ENCODE data around the gene TSPO2.
"Not testable (repeated sequence)": the region's sequence is repeated elsewhere in the genome, so short reads cannot be mapped to it uniquely, and the experiment has no call there.

TSPO2 gene

GRCh38 chr6:41013466-41014153 is 28.7 kb upstream of the TSPO2 start:
- TF ChIP-seq CTCF (conservative IDR thresholded peaks at IDR 0.05; ENCODE audit: low read length), result no peak
- no peak overlapping the region for H3K4me3 ChIP-seq (ENCODE audit: low read length)
- DNase-seq (ENCODE audit: low read depth), result no peak

- no peak for TF ChIP-seq CTCF (conservative IDR thresholded peaks at IDR 0.05; ENCODE audit: low read length)
- no peak for DNase-seq (ENCODE audit: low read depth)
- H3K4me3 ChIP-seq (ENCODE audit: low read length), result no peak overlapping the region
Measured at GRCh38 chr6:41014780-41015179, 27.5 kb upstream of the TSPO2 start.

- DNase-seq (ENCODE audit: low read depth); H3K4me3 ChIP-seq (ENCODE audit: low read length): not testable (repeated sequence)
Measured at GRCh38 chr6:41015860-41016259, 26.4 kb upstream of the TSPO2 start.

GRCh38 chr6:41017663-41018062 is 24.6 kb upstream of the TSPO2 start:
- no peak overlapping the region for H3K4me3 ChIP-seq (ENCODE audit: low read length)
- TF ChIP-seq CTCF (conservative IDR thresholded peaks at IDR 0.05; ENCODE audit: low read length), result no peak
- no peak for DNase-seq (ENCODE audit: low read depth)

GRCh38 chr6:41021832-41022231 is 20.4 kb upstream of the TSPO2 start:
- no peak overlapping the region for H3K4me3 ChIP-seq (ENCODE audit: low read length)
- TF ChIP-seq CTCF (conservative IDR thresholded peaks at IDR 0.05; ENCODE audit: low read length), result peak; percentile 65
- DNase-seq (ENCODE audit: low read depth), result peak; percentile 82

- DNase-seq (ENCODE audit: low read depth), result no peak
- no peak for TF ChIP-seq CTCF (conservative IDR thresholded peaks at IDR 0.05; ENCODE audit: low read length)
- no peak overlapping the region for H3K4me3 ChIP-seq (ENCODE audit: low read length)
Measured at GRCh38 chr6:41022294-41022693, 20.0 kb upstream of the TSPO2 start.

GRCh38 chr6:41023114-41023513 is 19.2 kb upstream of the TSPO2 start:
- no peak for TF ChIP-seq CTCF (conservative IDR thresholded peaks at IDR 0.05; ENCODE audit: low read length)
- DNase-seq (ENCODE audit: low read depth), result no peak
- H3K4me3 ChIP-seq (ENCODE audit: low read length), result no peak overlapping the region

Data from AG10803 (cell line).